Measurements from ENCODE around the gene GPR32.

The GPR32 gene

GRCh38 chr19:50720921-50721381, 49.3 kb upstream of the GPR32 start (continued):
- TF ChIP-seq ZNF610 (tag by site-specific recombination; IDR thresholded peaks at IDR 0.05; ENCODE audit: borderline replicate concordance) (no peak), ELK4 (IDR thresholded peaks at IDR 0.05; ENCODE audit: borderline replicate concordance, low read depth, low read length) (no peak), RBAK (tag by site-specific recombination; IDR thresholded peaks at IDR 0.05) (no peak), ZNF19 (tag by site-specific recombination; IDR thresholded peaks at IDR 0.05; ENCODE audit: low read depth) (no peak), ZSCAN16 (tag by site-specific recombination; IDR thresholded peaks at IDR 0.05) (no peak), ZIC2 (tag by site-specific recombination; IDR thresholded peaks at IDR 0.05) (peak; percentile 26; the same call in 1 of the 2 replicates), ZNF549 (tag by site-specific recombination; IDR thresholded peaks at IDR 0.05) (no peak), ZNF10 (tag by site-specific recombination; IDR thresholded peaks at IDR 0.05) (no peak)

GRCh38 chr19:50721441-50722137, 48.7 kb upstream of the GPR32 start:
- no peak for TF ChIP-seq ZNF776 (tag by site-specific recombination; IDR thresholded peaks at IDR 0.05; ENCODE audit: borderline replicate concordance)
- no peak for TF ChIP-seq ZNF837 (tag by site-specific recombination; IDR thresholded peaks at IDR 0.05)
- no peak for TF ChIP-seq ZNF10 (tag by site-specific recombination; IDR thresholded peaks at IDR 0.05)
- TF ChIP-seq SETDB1 (IDR thresholded peaks at IDR 0.05; ENCODE audit: insufficient read length, low read length), result no peak
- TF ChIP-seq SCRT2 (tag by site-specific recombination; IDR thresholded peaks at IDR 0.05), result peak; percentile 91
- 0 out of 2 replicates have a peak, but pooled peaks have one; percentile 47 for TF ChIP-seq HIC1 (tag by site-specific recombination; IDR thresholded peaks at IDR 0.05)
- no peak for TF ChIP-seq ZBTB49 (tag by site-specific recombination; IDR thresholded peaks at IDR 0.05; ENCODE audit: low read depth)
- TF ChIP-seq SCRT1 (tag by site-specific recombination; IDR thresholded peaks at IDR 0.05; ENCODE audit: borderline replicate concordance), result 0 out of 2 replicates have a peak, but pooled peaks have one; percentile 60
- no peak for TF ChIP-seq TCF7L2 (IDR thresholded peaks at IDR 0.05; ENCODE audit: borderline replicate concordance, low read depth, low read length)
- TF ChIP-seq ZBTB17 (tag by site-specific recombination; IDR thresholded peaks at IDR 0.05), result no peak
- no peak for TF ChIP-seq ZNF777 (tag by site-specific recombination; IDR thresholded peaks at IDR 0.05; ENCODE audit: borderline replicate concordance)
- no peak for TF ChIP-seq ZNF843 (tag by site-specific recombination; IDR thresholded peaks at IDR 0.05)
- no peak for TF ChIP-seq GLIS2 (tag by site-specific recombination; IDR thresholded peaks at IDR 0.05)
- no peak for TF ChIP-seq ZNF830 (tag by site-specific recombination; IDR thresholded peaks at IDR 0.05; ENCODE audit: low read depth)
- H3K4me1 ChIP-seq (ENCODE audit: control insufficient read depth, insufficient read depth, low read length), result peaks cover 7% of the 10 kb centered on the region; the same call in 1 of the 2 replicates
- no peak overlapping the region for H3K4me3 ChIP-seq (ENCODE audit: low read depth, low read length)
- ChIA-PET CTCF (interaction anchor here (0.6 to 5.9 kb wide), 6 partner anchors 12 to 201 kb away, joined by 3 to 75 read pairs (median 5); no protein-coding TSS in a partner anchor), POLR2A (no interaction called here)
- H3K27ac ChIP-seq (ENCODE audit: extremely low read depth, low read depth, low read length), result no peak overlapping the region
- no peaks in the 10 kb centered on the region for H3K9me3 ChIP-seq (ENCODE audit: control insufficient read depth, insufficient read depth, low read depth, low read length)
- no peaks in the 10 kb centered on the region; a peak in 1 of 3 replicates for H3K36me3 ChIP-seq (ENCODE audit: control insufficient read depth in 2 of 2, insufficient read depth in 1 of 2, low read length in 2 of 2)
